Lung (tissue), 12 donors: ENCODE data around the gene BAD. TPM values are rescaled to one million over a fixed set of nuclear protein-coding genes. Genes with fewer than 3 reads are reported as not detected.
"Not testable (repeated sequence)": the region's sequence is repeated elsewhere in the genome, so short reads cannot be mapped to it uniquely, and the experiment has no call there.

Experiments used
- ATAC-seq: fragments of 200-7000 bp; cut with Tn5 transposase; one replicate; pipeline ENCODE4 v1.9.1; 2020; ENCODE audit warnings: moderate number of reproducible peaks; ENCODE audit not compliant: insufficient read depth, low FRiP score
- DNase-seq, 3 donors: peaks; one replicate each; pipeline ENCODE4 v3.0.0-alpha.2; 2013 to 2017
- H3K27ac ChIP-seq, 2 donors: one replicate each; pipeline ENCODE4 v1.5.1; 2013; ENCODE audit warnings: mild to moderate bottlenecking in 2 of 2, moderate library complexity in 2 of 2, control low read depth in 1 of 2, inconsistent platforms in 1 of 2, low read depth in 1 of 2, low read length in 1 of 2
- H3K27me3 ChIP-seq, 3 donors: one replicate each; pipeline ENCODE4 v1.5.1; 2013; ENCODE audit warnings: low read length in 2 of 3; ENCODE audit not compliant: control insufficient read depth in 3 of 3, insufficient read depth in 3 of 3
- H3K36me3 ChIP-seq, 4 donors: one replicate each; pipeline ENCODE4 v1.5.1; 2013; ENCODE audit warnings: low read length in 4 of 4, mild to moderate bottlenecking in 1 of 4, moderate library complexity in 1 of 4; ENCODE audit not compliant: control insufficient read depth in 4 of 4, insufficient read depth in 4 of 4
- H3K4me1 ChIP-seq, 5 donors: one replicate each; pipeline ENCODE4 v1.5.1; 2013; ENCODE audit warnings: low read length in 5 of 5, mild to moderate bottlenecking in 2 of 5, moderate library complexity in 1 of 5; ENCODE audit not compliant: control insufficient read depth in 5 of 5, insufficient read depth in 5 of 5
- H3K4me3 ChIP-seq: one replicate; pipeline ENCODE4 v1.5.1; 2013; ENCODE audit warnings: mild to moderate bottlenecking, control low read depth, moderate library complexity
- H3K9ac ChIP-seq, 2 donors: one replicate each; pipeline ENCODE4 v1.5.1; 2013; ENCODE audit warnings: low read length in 2 of 2, control low read depth in 1 of 2; ENCODE audit not compliant: insufficient read depth in 1 of 2
- H3K9me3 ChIP-seq, 4 donors: one replicate each; pipeline ENCODE4 v1.5.1; 2013; ENCODE audit warnings: low read length in 3 of 4, mild to moderate bottlenecking in 1 of 4, moderate library complexity in 1 of 4; ENCODE audit not compliant: control insufficient read depth in 4 of 4, insufficient read depth in 3 of 4
- WGBS, 2 donors: extraction: QIAGEN DNeasy Blood & Tissue Kit; methylation state at CpG; one replicate each; pipeline ENCODE4 v1.1.7; 2013; 5-methylcytosine and 5-hydroxymethylcytosine counted together
- polyA plus RNA-seq, 2 donors: library from polyadenylated mRNA; stranded (reverse); fragments of 200-250 nt; gene quantifications; one replicate each; pipeline ENCODE4 v1.2.1, GENCODE V29; 2013
- total RNA-seq, 2 donors: library from RNA; depleted of rRNA in 1 of 2; stranded (reverse); fragments of >200 nt in 1 of 2; gene quantifications; one replicate each; pipeline ENCODE4 v1.2.1, GENCODE V29; 2014 to 2021
- TF ChIP-seq, protein P1 (sequence below): IDR thresholded peaks from 2 replicates; pipeline ENCODE4 v1.5.1; 2012; ENCODE audit warnings: mild to moderate bottlenecking; ENCODE audit errors: control extremely low read depth, extremely low read depth
- donor health status: control.
- donor health status: control.
- donor health status: Bipolar disorder and iron deficiency.
- donor health status: healthy.
- donor health status: DM: yes; HTN: yes; CAD: no.

BAD gene
- total and polyA plus RNA-seq, 4 donors, result 69.5 to 127 (median 75.5) TPM

DNA sequence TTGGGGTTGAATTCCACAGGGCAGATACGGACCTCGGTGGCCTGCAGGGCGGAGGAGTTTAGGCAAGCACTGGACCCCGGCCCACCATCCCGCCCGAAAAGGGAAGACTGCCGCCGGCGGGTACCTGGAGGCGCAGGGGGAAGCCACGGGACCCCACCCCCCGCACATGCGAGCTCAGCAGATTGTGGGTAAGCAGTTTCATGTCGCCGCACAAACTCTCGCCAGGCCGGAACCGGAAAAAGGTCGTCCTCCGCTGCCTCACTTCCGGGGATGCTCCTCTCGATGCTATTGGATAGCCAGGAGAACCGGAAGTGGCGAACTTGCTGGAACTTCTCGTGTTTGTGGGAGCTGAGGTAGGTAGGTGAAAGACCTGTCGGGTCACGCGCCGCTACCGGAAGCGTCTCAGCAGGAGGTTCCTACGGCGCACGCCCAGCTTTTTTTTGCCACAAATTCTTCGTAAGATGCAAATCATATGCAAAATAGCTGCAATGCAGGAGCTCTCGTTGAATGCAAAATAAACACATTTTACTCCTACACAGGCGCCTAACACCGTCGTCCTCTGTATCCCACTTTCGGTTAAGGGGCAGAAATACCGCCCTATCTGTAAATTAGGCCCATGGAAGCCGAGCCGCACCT is 33.0 kb upstream of the BAD start, which contains the start of gene TRMT112:
TSS of gene TRMT112 (minus strand) at position 235 of the 636 bp plus-strand sequence. CDS start at position 202, 33 bp downstream.
- TF ChIP-seq, protein P1, sequence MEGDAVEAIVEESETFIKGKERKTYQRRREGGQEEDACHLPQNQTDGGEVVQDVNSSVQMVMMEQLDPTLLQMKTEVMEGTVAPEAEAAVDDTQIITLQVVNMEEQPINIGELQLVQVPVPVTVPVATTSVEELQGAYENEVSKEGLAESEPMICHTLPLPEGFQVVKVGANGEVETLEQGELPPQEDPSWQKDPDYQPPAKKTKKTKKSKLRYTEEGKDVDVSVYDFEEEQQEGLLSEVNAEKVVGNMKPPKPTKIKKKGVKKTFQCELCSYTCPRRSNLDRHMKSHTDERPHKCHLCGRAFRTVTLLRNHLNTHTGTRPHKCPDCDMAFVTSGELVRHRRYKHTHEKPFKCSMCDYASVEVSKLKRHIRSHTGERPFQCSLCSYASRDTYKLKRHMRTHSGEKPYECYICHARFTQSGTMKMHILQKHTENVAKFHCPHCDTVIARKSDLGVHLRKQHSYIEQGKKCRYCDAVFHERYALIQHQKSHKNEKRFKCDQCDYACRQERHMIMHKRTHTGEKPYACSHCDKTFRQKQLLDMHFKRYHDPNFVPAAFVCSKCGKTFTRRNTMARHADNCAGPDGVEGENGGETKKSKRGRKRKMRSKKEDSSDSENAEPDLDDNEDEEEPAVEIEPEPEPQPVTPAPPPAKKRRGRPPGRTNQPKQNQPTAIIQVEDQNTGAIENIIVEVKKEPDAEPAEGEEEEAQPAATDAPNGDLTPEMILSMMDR, result no peak
- H3K4me1 ChIP-seq, result peaks cover 0 to 16% (median 3%) of the 10 kb centered on the region in 5 donors
- no peaks in the 10 kb centered on the region for H3K9me3 ChIP-seq
- H3K9ac ChIP-seq, result peak within 1 kb of the TSS; percentile 74 to 82
- no peaks in the 10 kb centered on the region for H3K27me3 ChIP-seq
- 0% methylated on average over 43 of the region's 43 CpGs for WGBS, 2 donors
- H3K4me3 ChIP-seq, result peak within 1 kb of the TSS; percentile 77
- DNase-seq, result peak; percentile 97 to 99 (median 99)
- peak within 1 kb of the TSS; percentile 93 to 97 for H3K27ac ChIP-seq
- ATAC-seq, result peak; percentile 78
- peaks cover 0 to 32% (median 6%) of the 10 kb centered on the region in 4 donors for H3K36me3 ChIP-seq

DNA sequence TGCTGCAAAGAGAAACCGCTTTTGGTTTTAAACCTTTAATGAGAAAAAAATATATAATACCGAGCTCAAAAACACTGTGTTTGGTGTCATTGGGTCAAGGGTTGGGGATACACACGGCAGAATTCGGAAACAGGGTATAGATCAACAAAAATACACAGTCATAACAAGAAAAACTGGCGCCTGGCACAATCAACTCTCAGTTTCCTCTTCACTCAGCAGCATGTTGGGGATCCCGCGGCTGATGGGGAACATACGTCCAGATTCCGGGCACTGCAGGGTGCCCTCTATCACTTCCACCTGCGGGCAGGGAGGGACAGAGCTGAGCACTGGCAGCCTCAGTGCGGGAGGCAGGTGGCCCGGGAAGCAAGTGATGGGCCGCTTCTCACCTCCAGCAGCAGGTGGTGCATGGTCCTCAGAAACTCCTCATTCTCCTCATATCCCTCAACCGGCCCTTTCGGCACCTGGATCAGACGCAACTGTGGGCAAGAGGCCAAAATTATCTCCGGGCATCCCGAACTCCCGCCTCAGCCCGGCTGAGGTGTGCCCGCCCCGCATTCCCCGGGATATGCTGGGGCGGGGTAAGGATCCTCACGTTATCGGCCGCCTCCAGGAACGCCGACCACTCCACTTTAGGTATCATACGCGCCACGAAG is 32.3 kb upstream of the BAD start:
- H3K4me3 ChIP-seq, result peak overlapping the region; percentile 77
- no peaks in the 10 kb centered on the region for H3K27me3 ChIP-seq
- ATAC-seq, result no peak
- TF ChIP-seq, protein P1, result no peak
- H3K9ac ChIP-seq, result peak overlapping the region; percentile 73 to 82
- no peak for DNase-seq
- H3K36me3 ChIP-seq, result peaks cover 0 to 28% (median 6%) of the 10 kb centered on the region in 4 donors
- H3K9me3 ChIP-seq, result no peaks in the 10 kb centered on the region
- peak overlapping the region; percentile 93 to 97 for H3K27ac ChIP-seq
- 5 to 9% methylated on average over 32 of the region's 32 CpGs for WGBS, 2 donors
- peaks cover 0 to 16% (median 3%) of the 10 kb centered on the region in 5 donors for H3K4me1 ChIP-seq

DNA sequence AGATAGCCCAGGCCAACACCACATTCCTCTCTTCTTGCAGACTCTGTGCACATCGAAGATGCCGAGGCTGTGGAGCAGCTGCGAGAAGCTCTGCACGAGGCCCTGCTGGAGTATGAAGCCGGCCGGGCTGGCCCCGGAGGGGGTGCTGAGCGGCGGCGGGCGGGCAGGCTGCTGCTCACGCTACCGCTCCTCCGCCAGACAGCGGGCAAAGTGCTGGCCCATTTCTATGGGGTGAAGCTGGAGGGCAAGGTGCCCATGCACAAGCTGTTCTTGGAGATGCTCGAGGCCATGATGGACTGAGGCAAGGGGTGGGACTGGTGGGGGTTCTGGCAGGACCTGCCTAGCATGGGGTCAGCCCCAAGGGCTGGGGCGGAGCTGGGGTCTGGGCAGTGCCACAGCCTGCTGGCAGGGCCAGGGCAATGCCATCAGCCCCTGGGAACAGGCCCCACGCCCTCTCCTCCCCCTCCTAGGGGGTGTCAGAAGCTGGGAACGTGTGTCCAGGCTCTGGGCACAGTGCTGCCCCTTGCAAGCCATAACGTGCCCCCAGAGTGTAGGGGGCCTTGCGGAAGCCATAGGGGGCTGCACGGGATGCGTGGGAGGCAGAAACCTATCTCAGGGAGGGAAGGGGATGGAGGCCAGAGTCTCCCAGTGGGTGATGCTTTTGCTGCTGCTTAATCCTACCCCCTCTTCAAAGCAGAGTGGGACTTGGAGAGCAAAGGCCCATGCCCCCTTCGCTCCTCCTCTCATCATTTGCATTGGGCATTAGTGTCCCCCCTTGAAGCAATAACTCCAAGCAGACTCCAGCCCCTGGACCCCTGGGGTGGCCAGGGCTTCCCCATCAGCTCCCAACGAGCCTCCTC is 31.4 kb upstream of the BAD start:
- H3K9ac ChIP-seq, H3K9me3 ChIP-seq, DNase-seq, H3K4me3 ChIP-seq, ATAC-seq, H3K27me3 ChIP-seq: not testable (repeated sequence)
- WGBS, 2 donors, result 83 to 92% methylated on average over 24 to 25 of the region's 25 CpGs
- Histone ChIP-seq H3K4me1 (peaks cover 0 to 16% (median 3%) of the 10 kb centered on the region in 5 donors), H3K27ac (peak overlapping the region in 1 of 2 donors; percentile 55), H3K36me3 (peaks cover 0 to 28% (median 6%) of the 10 kb centered on the region in 4 donors)
